ENCODE results near the gene PTGES.

- TF ChIP-seq CTCF (IDR thresholded peaks at IDR 0.05) (no peak), POLR2A (IDR thresholded peaks at IDR 0.05) (no peak)
These were observed 4.6 kb downstream of the PTGES start for GRCh38 chr9:129748249-129748648.
